AG04449 (cell line): Measurements from ENCODE around the gene TET1.
"Not testable (repeated sequence)": the region's sequence is repeated elsewhere in the genome, so short reads cannot be mapped to it uniquely, and the experiment has no call there.

Source experiments
- CTCF ChIA-PET: fragments of 350-600 bp; formaldehyde crosslinking; extraction: SDS; loops from one replicate; lab custom pipeline; 2021; ENCODE audit warnings: antibody characterized with exemption; lab: Yijun Ruan, JAX
- POLR2A ChIA-PET: fragments of 400-600, 350-600 bp; formaldehyde crosslinking; extraction: SDS; loops from one replicate; lab custom pipeline; 2020; ENCODE audit warnings: antibody characterized with exemption, inconsistent platforms; lab: Yijun Ruan, JAX
- DNase-seq: peaks from one replicate; pipeline ENCODE4 v3.0.0-alpha.2; 2010; ENCODE audit warnings: low read depth, low spot score
- H3K4me3 ChIP-seq: 2 replicates; pipeline ENCODE4 v1.5.1; 2011; ENCODE audit warnings: low read depth, mild to moderate bottlenecking, control low read depth, low read length
- CTCF ChIP-seq: IDR thresholded peaks from one replicate; pipeline ENCODE4 v1.5.1; 2011; ENCODE audit warnings: mild to moderate bottlenecking, moderate library complexity, low read length, control low read depth, inconsistent platforms; ENCODE audit not compliant: insufficient read depth; ENCODE audit errors: missing control alignments

Gene TET1

GRCh38 chr10:68734349-68734748, 174.2 kb downstream of the TET1 start:
- POLR2A ChIA-PET, result no interaction called here
- CTCF ChIA-PET, result no interaction called here
- TF ChIP-seq CTCF, result no peak
- no peak overlapping the region for H3K4me3 ChIP-seq
- DNase-seq, result no peak

- H3K4me3 ChIP-seq, result no peak overlapping the region
- CTCF ChIA-PET, result no interaction called here
- POLR2A ChIA-PET, result no interaction called here
- DNase-seq, result no peak
- TF ChIP-seq CTCF, result no peak
Measured at GRCh38 chr10:68735119-68735518, 175.0 kb downstream of the TET1 start.

- DNase-seq, H3K4me3 ChIP-seq, CTCF ChIA-PET, POLR2A ChIA-PET: not testable (repeated sequence)
Measured at GRCh38 chr10:68735739-68736138, 175.6 kb downstream of the TET1 start.

GRCh38 chr10:68740676-68741075, 180.5 kb downstream of the TET1 start:
- POLR2A ChIA-PET, DNase-seq, H3K4me3 ChIP-seq: not testable (repeated sequence)
- CTCF ChIA-PET, result interaction anchor here (1.3 kb wide), 1 partner anchor 13 kb away, joined by 3 read pairs; no protein-coding TSS in a partner anchor

GRCh38 chr10:68742397-68742796, 182.3 kb downstream of the TET1 start:
- ChIA-PET POLR2A (no interaction called here), CTCF (interaction anchor here (0.6 to 1.2 kb wide), 2 partner anchors 11 to 765 kb away, joined by 3 read pairs; no protein-coding TSS in a partner anchor)

More at GRCh38 chr10:68742397-68742796, 182.3 kb downstream of the TET1 start:
- no peak overlapping the region for H3K4me3 ChIP-seq
- no peak for TF ChIP-seq CTCF
- no peak for DNase-seq
